ENCODE measurements around the gene NEURL2. TPM values are rescaled to one million over a fixed set of nuclear protein-coding genes. Genes with fewer than 3 reads are reported as not detected.
A peak's percentile ranks its signal among the peaks of the same experiment; 100 is the strongest.

The NEURL2 gene
- total RNA-seq, 2 donors from 2014 or later: 0.29 to 1.9 TPM

GRCh38 chr20:45926731-45927070 is 35.7 kb upstream of the NEURL2 start:
- Mint-ChIP-seq H3K27me3 (peaks cover 4 to 5% of the 10 kb centered on the region in 2 donors), H3K9me3 (no peaks in the 10 kb centered on the region)
- no peak for DNase-seq (ENCODE audit: low spot score)

GRCh38 chr20:45925821-45926506 is 35.0 kb upstream of the NEURL2 start:
- Mint-ChIP-seq H3K36me3 (no peaks in the 10 kb centered on the region), H3K4me3 (no peak overlapping the region)
- ATAC-seq: no peak

More at GRCh38 chr20:45926731-45927070, 35.7 kb upstream of the NEURL2 start:
- Mint-ChIP-seq H3K4me3 (no peak overlapping the region), H3K4me1 (ENCODE audit: low read depth in 2 of 2) (no peaks in the 10 kb centered on the region), H3K36me3 (no peaks in the 10 kb centered on the region), H3K27ac (no peak overlapping the region)
- ATAC-seq: no peak

GRCh38 chr20:45924391-45925261 is 33.6 kb upstream of the NEURL2 start:
- no peak for ATAC-seq

More at GRCh38 chr20:45925821-45926506, 35.0 kb upstream of the NEURL2 start:
- Mint-ChIP-seq H3K9me3 (no peaks in the 10 kb centered on the region), H3K27ac (no peak overlapping the region), H3K4me1 (ENCODE audit: low read depth in 2 of 2) (no peaks in the 10 kb centered on the region), H3K27me3 (peaks cover 10% of the 10 kb centered on the region in 2 donors)
- DNase-seq (ENCODE audit: low spot score): no peak

GRCh38 chr20:45921337-45922189 is 30.6 kb upstream of the NEURL2 start:
- H3K27ac Mint-ChIP-seq: no peak overlapping the region
- no peaks in the 10 kb centered on the region for H3K4me1 Mint-ChIP-seq (ENCODE audit: low read depth in 2 of 2)
- no peak overlapping the region for H3K4me3 Mint-ChIP-seq

More at GRCh38 chr20:45924391-45925261, 33.6 kb upstream of the NEURL2 start:
- H3K4me1 Mint-ChIP-seq (ENCODE audit: low read depth in 2 of 2): no peaks in the 10 kb centered on the region
- H3K36me3 Mint-ChIP-seq: no peaks in the 10 kb centered on the region
- H3K27me3 Mint-ChIP-seq: peaks cover 10 to 14% of the 10 kb centered on the region in 2 donors
- DNase-seq (ENCODE audit: low spot score): no peak
- H3K27ac Mint-ChIP-seq: no peak overlapping the region
- no peak overlapping the region for H3K4me3 Mint-ChIP-seq
- no peaks in the 10 kb centered on the region for H3K9me3 Mint-ChIP-seq

GRCh38 chr20:45920462-45921336 is 29.7 kb upstream of the NEURL2 start:
- peaks cover 16 to 20% of the 10 kb centered on the region in 2 donors for H3K27me3 Mint-ChIP-seq

More at GRCh38 chr20:45921337-45922189, 30.6 kb upstream of the NEURL2 start:
- H3K36me3 Mint-ChIP-seq: no peaks in the 10 kb centered on the region
- no peaks in the 10 kb centered on the region for H3K9me3 Mint-ChIP-seq
- DNase-seq (ENCODE audit: low spot score): no peak
- no peak for ATAC-seq
- peaks cover 10 to 16% of the 10 kb centered on the region in 2 donors for H3K27me3 Mint-ChIP-seq

GRCh38 chr20:45919542-45920399 is 28.8 kb upstream of the NEURL2 start:
- Mint-ChIP-seq H3K27me3 (peaks cover 16 to 20% of the 10 kb centered on the region in 2 donors), H3K4me1 (ENCODE audit: low read depth in 2 of 2) (no peaks in the 10 kb centered on the region), H3K36me3 (no peaks in the 10 kb centered on the region), H3K4me3 (no peak overlapping the region), H3K27ac (no peak overlapping the region), H3K9me3 (no peaks in the 10 kb centered on the region)
- DNase-seq (ENCODE audit: low spot score) (no peak), ATAC-seq (no peak)

More at GRCh38 chr20:45920462-45921336, 29.7 kb upstream of the NEURL2 start:
- H3K4me1 Mint-ChIP-seq (ENCODE audit: low read depth in 2 of 2): no peaks in the 10 kb centered on the region
- ATAC-seq (no peak), DNase-seq (ENCODE audit: low spot score) (no peak)
- H3K36me3 Mint-ChIP-seq: no peaks in the 10 kb centered on the region
- no peak overlapping the region for H3K4me3 Mint-ChIP-seq
- H3K9me3 Mint-ChIP-seq: no peaks in the 10 kb centered on the region
- no peak overlapping the region for H3K27ac Mint-ChIP-seq

- DNase-seq (ENCODE audit: low spot score) (no peak), ATAC-seq (no peak)
- Mint-ChIP-seq H3K27ac (no peak overlapping the region), H3K36me3 (no peaks in the 10 kb centered on the region), H3K4me3 (no peak overlapping the region), H3K4me1 (ENCODE audit: low read depth in 2 of 2) (no peaks in the 10 kb centered on the region), H3K27me3 (peaks cover 20 to 21% of the 10 kb centered on the region in 2 donors), H3K9me3 (no peaks in the 10 kb centered on the region)
These were observed 27.9 kb upstream of the NEURL2 start for GRCh38 chr20:45918779-45919537.

GRCh38 chr20:45918182-45918737 is 27.3 kb upstream of the NEURL2 start:
- no peak overlapping the region for H3K27ac Mint-ChIP-seq
- peaks cover 20 to 21% of the 10 kb centered on the region in 2 donors for H3K27me3 Mint-ChIP-seq
- DNase-seq (ENCODE audit: low spot score) (no peak), ATAC-seq (no peak)
- no peaks in the 10 kb centered on the region for H3K9me3 Mint-ChIP-seq
- no peaks in the 10 kb centered on the region for H3K4me1 Mint-ChIP-seq (ENCODE audit: low read depth in 2 of 2)
- no peaks in the 10 kb centered on the region for H3K36me3 Mint-ChIP-seq
- no peak overlapping the region for H3K4me3 Mint-ChIP-seq

- ATAC-seq (no peak), DNase-seq (ENCODE audit: low spot score) (no peak)
- no peaks in the 10 kb centered on the region for H3K9me3 Mint-ChIP-seq
- no peak overlapping the region for H3K4me3 Mint-ChIP-seq
- no peak overlapping the region for H3K27ac Mint-ChIP-seq
- peaks cover 20 to 21% of the 10 kb centered on the region in 2 donors for H3K27me3 Mint-ChIP-seq
- no peaks in the 10 kb centered on the region for H3K4me1 Mint-ChIP-seq (ENCODE audit: low read depth in 2 of 2)
- no peaks in the 10 kb centered on the region for H3K36me3 Mint-ChIP-seq
These were observed 26.8 kb upstream of the NEURL2 start for GRCh38 chr20:45917790-45918141.

GRCh38 chr20:45913116-45913515 is 22.1 kb upstream of the NEURL2 start:
- H3K4me3 Mint-ChIP-seq: no peak overlapping the region
- no peaks in the 10 kb centered on the region for H3K36me3 Mint-ChIP-seq
- H3K27me3 Mint-ChIP-seq: peaks cover 9 to 12% of the 10 kb centered on the region in 2 donors
- peaks cover 2% of the 10 kb centered on the region for H3K9me3 Mint-ChIP-seq
- H3K27ac Mint-ChIP-seq: no peak overlapping the region
- peaks cover 8 to 22% of the 10 kb centered on the region in 2 donors for H3K4me1 Mint-ChIP-seq (ENCODE audit: low read depth in 2 of 2)
- ATAC-seq (no peak), DNase-seq (ENCODE audit: low spot score) (no peak)

- Mint-ChIP-seq H3K4me1 (ENCODE audit: low read depth in 2 of 2) (peaks cover 8 to 25% of the 10 kb centered on the region in 2 donors), H3K36me3 (no peaks in the 10 kb centered on the region), H3K27ac (no peak overlapping the region), H3K27me3 (peaks cover 6 to 12% of the 10 kb centered on the region in 2 donors), H3K9me3 (peaks cover 2% of the 10 kb centered on the region), H3K4me3 (peak overlapping the region; percentile 68)
- ATAC-seq: no peak
- DNase-seq (ENCODE audit: low spot score): no peak
These were observed 21.3 kb upstream of the NEURL2 start for GRCh38 chr20:45912344-45912682.

All from natural killer cell treated with Interleukin-12 subunit alpha and Interleukin-12 subunit beta and Interleukin-15 and Interleukin-18, amount 100 ng/mL, for 72 hours (primary cell).